Natural killer cell treated with Interleukin-12 subunit alpha and Interleukin-12 subunit beta and Interleukin-15 and Interleukin-18, amount 100 ng/mL, for 72 hours (primary cell): ENCODE data around the gene CPE. TPM values are rescaled to one million over a fixed set of nuclear protein-coding genes. Genes with fewer than 3 reads are reported as not detected.

ENCODE experiments used
- ATAC-seq, 2 donors: fragments of 150-1000 bp; cut with Tn5 transposase in 1 of 2; sonication (Bioruptor Pico), chemical (Tn5 transposase) in 1 of 2; 2 replicates each; pipeline ENCODE4 v1.10.0; 2021
- DNase-seq: peaks from one replicate; pipeline ENCODE4 v3.0.0; 2022; ENCODE audit warnings: low spot score
- H3K27ac Mint-ChIP-seq, 2 donors: 1 replicate in 1 of 2; 2 replicates in 1 of 2; pipeline ENCODE4 v1.8.0; 2022; ENCODE audit warnings: mixed read lengths in 2 of 2, mild to moderate bottlenecking in 1 of 2, moderate library complexity in 1 of 2
- H3K27me3 Mint-ChIP-seq, 2 donors: 1 replicate in 1 of 2; 2 replicates in 1 of 2; pipeline ENCODE4 v1.8.0; 2022; ENCODE audit warnings: mixed read lengths in 2 of 2
- H3K36me3 Mint-ChIP-seq: one replicate; pipeline ENCODE4 v1.8.0; 2022; ENCODE audit warnings: mixed read lengths
- H3K4me1 Mint-ChIP-seq, 2 donors: 1 replicate in 1 of 2; 2 replicates in 1 of 2; pipeline ENCODE4 v1.8.0; 2022; ENCODE audit warnings: low read depth in 2 of 2, mixed read lengths in 2 of 2, mild to moderate bottlenecking in 1 of 2
- H3K4me3 Mint-ChIP-seq: one replicate; pipeline ENCODE4 v1.8.0; 2022; ENCODE audit warnings: mixed read lengths
- H3K9me3 Mint-ChIP-seq: 2 replicates; pipeline ENCODE4 v1.8.0; 2022; ENCODE audit warnings: mixed read lengths
- total RNA-seq, 2 donors: library from RNA; stranded (reverse); gene quantifications; one replicate each; pipeline ENCODE4 v1.2.3, GENCODE V29; 2022

Gene CPE
- total RNA-seq, 2 donors from 2014 or later, result not detected

DNA sequence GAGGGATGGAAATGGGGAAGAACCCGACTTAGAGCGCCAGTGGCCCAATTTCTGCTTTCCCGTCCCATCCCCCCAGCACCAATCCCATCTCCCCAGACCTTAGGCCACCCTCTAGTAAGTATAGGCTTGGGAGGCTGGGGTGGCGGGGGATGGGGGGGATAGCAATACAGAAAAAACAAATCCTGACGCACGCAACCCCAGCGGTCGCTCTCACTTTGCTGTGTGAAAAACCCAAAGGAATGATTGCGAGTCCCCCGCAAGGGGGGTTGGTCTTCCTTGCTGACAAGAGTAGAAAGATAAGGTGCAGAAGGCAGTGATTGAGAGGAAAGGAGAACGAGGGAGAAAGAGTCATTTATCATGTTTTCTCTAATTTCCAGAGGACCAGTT is 863 bp downstream of the CPE start:
- no peak for DNase-seq
- Mint-ChIP-seq H3K27me3 (peaks cover 35 to 61% of the 10 kb centered on the region in 2 donors), H3K4me1 (no peaks in the 10 kb centered on the region), H3K27ac (no peak overlapping the region), H3K36me3 (no peaks in the 10 kb centered on the region), H3K4me3 (no peak overlapping the region), H3K9me3 (no peaks in the 10 kb centered on the region)
- ATAC-seq, result no peak

DNA sequence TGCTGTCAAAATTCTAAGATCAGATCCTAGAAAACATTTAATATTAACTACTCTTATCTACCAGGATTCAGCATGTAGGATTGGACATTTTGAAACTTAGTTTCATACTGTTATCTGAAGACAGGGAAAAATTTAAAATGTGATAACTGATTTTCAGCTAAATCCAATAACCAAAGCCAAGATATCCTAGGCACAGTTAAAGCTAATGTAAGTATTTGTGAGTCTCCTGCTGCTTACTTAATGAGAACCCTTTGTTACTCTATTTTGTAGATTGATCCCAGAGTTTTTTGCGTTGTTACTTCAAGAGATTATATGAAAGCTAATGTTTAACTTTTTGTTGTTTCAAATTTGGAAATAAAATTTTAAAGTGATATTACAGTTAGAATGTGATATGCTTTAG is 2.0 kb downstream of the CPE start:
- Mint-ChIP-seq H3K4me1 (no peaks in the 10 kb centered on the region), H3K27me3 (peaks cover 31 to 50% of the 10 kb centered on the region in 2 donors), H3K4me3 (no peak overlapping the region), H3K27ac (no peak overlapping the region), H3K36me3 (no peaks in the 10 kb centered on the region), H3K9me3 (no peaks in the 10 kb centered on the region)
- DNase-seq (no peak), ATAC-seq (no peak)

DNA sequence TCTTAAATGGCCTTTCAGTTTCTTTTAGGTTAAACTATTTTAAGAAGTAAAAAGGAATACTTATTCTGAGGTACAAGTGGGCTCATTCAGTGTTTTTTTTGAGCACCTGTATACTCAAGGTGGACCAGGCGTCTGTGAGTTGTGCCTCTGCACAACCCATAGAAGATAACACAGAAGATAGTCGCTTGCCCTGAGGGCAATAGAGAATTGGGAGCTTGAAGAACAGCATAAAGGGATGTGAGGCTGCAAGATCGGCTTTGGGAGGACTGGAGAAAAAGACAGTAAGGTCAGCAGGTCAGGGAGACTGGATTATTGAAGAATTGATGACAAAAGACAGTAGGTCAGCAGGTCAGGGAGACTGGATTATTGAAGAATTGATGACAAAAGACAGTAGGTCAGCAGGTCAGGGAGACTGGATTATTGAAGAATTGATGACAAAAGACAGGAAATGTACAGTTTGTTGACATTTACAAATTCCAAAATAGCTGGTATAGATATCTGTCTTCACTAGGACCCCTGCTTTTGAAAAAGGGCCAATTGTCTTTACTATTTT is 3.1 kb downstream of the CPE start:
- Mint-ChIP-seq H3K4me1 (no peaks in the 10 kb centered on the region), H3K36me3 (no peaks in the 10 kb centered on the region), H3K27ac (no peak overlapping the region), H3K9me3 (no peaks in the 10 kb centered on the region), H3K4me3 (no peak overlapping the region), H3K27me3 (peaks cover 32 to 40% of the 10 kb centered on the region in 2 donors)
- DNase-seq, result no peak
- ATAC-seq, result no peak

DNA sequence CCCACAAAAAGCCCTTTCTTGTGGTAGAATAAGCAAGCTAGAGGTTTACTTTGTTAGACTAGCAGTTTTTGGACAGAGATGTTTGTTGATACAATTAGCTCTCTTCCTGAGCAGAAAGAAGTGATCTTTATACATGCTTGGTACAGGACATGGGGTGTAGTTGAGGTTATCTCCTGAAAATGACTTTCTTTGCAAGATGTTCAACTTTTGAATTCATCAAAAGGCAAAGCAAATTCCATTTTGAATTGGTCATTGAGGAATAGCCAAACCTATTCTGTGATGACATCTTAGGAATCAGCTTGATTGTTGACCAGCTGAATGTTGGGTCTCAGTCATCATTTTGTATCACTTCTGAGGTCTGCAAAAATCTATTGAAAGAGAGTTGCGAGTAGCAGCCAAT is 3.8 kb downstream of the CPE start:
- ATAC-seq (no peak), DNase-seq (no peak)
- Mint-ChIP-seq H3K4me3 (no peak overlapping the region), H3K4me1 (no peaks in the 10 kb centered on the region), H3K27me3 (peaks cover 33 to 40% of the 10 kb centered on the region in 2 donors), H3K27ac (no peak overlapping the region), H3K9me3 (no peaks in the 10 kb centered on the region), H3K36me3 (no peaks in the 10 kb centered on the region)

DNA sequence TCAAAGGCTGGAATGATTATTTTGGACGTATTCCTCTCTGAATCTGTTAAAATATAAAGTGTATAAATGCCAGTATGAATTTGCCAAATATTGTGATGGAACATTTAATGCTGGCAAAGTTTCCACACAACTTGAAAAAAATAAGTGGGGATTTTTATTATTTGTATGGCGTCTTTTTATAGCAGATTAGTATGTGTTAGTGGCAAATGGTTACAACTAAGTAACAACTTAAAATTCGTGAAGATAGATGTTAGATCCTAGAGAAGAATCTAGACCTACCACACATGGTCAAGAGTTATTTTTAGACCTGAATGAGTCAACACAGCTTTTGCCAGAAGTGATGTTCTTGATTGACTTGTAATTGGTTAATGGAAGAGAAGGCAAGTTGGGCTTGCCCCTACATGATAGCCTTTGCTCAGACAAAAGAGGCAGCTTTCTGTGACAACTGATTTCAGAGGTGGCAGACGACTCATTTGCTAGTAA is 4.8 kb downstream of the CPE start:
- peaks cover 35 to 41% of the 10 kb centered on the region in 2 donors for H3K27me3 Mint-ChIP-seq
- no peak for DNase-seq
- H3K36me3 Mint-ChIP-seq, result no peaks in the 10 kb centered on the region

DNA sequence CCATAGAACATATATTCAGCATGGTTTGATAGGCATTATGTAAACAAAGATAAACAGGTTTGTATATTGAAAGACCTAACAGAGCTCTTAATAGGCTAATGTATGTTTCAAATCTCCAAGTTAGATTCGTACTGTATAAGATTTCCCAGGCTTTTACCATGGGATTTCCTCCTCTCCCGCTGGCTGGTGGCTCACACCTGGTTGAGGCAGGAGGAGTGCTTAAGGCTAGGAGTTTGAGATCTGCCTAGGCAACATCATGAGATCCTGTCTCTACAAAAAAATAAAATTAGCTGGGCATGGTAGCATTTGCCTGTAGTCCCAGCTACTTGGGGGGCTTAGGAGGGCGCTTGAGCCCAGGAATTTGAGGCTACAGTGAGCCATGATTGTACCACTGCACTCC is 5.4 kb downstream of the CPE start:
- Mint-ChIP-seq H3K4me1 (no peaks in the 10 kb centered on the region), H3K27me3 (peaks cover 32 to 45% of the 10 kb centered on the region in 2 donors), H3K36me3 (no peaks in the 10 kb centered on the region), H3K27ac (no peak overlapping the region), H3K9me3 (no peaks in the 10 kb centered on the region), H3K4me3 (no peak overlapping the region)
- no peak for ATAC-seq
- DNase-seq, result no peak

More for the DNA sequence above, 4.8 kb downstream of the CPE start:
- no peaks in the 10 kb centered on the region for H3K9me3 Mint-ChIP-seq
- ATAC-seq, result no peak
- no peaks in the 10 kb centered on the region for H3K4me1 Mint-ChIP-seq
- H3K4me3 Mint-ChIP-seq, result no peak overlapping the region
- H3K27ac Mint-ChIP-seq, result no peak overlapping the region

DNA sequence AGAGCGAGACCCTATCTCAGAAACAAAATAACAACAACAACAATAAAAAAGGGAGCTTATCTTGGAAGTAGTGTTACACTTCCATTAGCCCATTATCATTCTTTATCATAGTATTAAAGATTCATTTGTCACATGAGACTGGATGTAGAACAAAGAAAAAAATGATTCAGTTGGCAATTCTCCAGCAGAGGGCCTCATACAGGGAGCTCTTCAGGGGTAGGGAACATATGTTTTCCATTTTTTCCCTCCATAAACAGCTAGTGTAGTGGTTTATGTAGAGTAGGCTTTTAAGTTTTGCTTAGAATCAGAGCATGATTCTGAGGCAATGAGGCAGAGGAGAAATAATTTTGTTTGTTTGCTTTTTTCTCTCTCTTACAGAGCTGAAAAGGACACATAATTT is 5.8 kb downstream of the CPE start:
- Mint-ChIP-seq H3K27ac (no peak overlapping the region), H3K9me3 (no peaks in the 10 kb centered on the region), H3K27me3 (peaks cover 32 to 45% of the 10 kb centered on the region in 2 donors), H3K4me1 (no peaks in the 10 kb centered on the region), H3K36me3 (no peaks in the 10 kb centered on the region), H3K4me3 (no peak overlapping the region)
- ATAC-seq, result no peak
- DNase-seq, result no peak

DNA sequence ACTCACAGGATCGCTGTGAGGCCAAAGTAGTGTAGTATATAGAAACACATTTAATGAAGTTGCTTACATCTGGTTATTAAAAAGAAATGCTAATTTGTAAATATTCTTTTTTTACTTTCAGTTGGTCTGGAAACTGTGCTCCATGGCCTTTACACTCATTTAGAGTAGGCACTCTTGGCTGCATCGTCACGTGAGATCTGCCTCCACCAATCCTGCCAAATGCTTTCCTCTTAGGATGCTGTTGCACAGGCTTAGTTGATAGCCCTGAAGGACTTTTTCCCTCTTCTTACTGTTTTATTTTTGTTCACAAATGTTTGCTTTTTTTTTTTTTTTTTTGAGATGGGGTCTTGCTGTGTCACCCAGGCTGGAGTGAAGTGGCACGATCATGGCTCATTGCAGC is 6.3 kb downstream of the CPE start:
- no peak for ATAC-seq
- H3K36me3 Mint-ChIP-seq, result no peaks in the 10 kb centered on the region
- H3K9me3 Mint-ChIP-seq, result no peaks in the 10 kb centered on the region
- H3K4me3 Mint-ChIP-seq, result no peak overlapping the region
- no peaks in the 10 kb centered on the region for H3K4me1 Mint-ChIP-seq
- H3K27me3 Mint-ChIP-seq, result peaks cover 30 to 44% of the 10 kb centered on the region in 2 donors
- DNase-seq, result no peak
- H3K27ac Mint-ChIP-seq, result no peak overlapping the region

DNA sequence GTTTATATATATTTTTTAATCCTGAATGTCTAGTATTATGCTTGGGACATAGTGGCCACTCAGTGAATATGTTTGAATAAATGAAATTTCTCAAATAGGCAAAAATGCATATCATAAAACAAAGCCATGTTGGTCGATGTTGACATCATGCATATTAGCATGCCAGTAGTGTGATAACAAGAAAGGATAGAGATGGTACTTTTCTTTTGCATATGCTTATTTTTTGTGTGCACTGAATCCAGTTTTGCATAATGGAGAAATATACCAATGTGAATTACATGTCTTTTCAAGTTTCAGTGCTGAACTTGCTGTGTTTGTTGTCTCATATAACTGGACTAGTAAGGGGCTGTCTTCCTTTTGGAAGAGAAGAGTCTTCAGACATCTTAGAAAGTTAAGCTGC is 7.5 kb downstream of the CPE start:
- no peak overlapping the region for H3K4me3 Mint-ChIP-seq
- no peaks in the 10 kb centered on the region for H3K36me3 Mint-ChIP-seq
- DNase-seq, result no peak
- no peaks in the 10 kb centered on the region for H3K4me1 Mint-ChIP-seq
- peaks cover 32 to 36% of the 10 kb centered on the region in 2 donors for H3K27me3 Mint-ChIP-seq
- H3K27ac Mint-ChIP-seq, result no peak overlapping the region
- no peak for ATAC-seq
- no peaks in the 10 kb centered on the region for H3K9me3 Mint-ChIP-seq

DNA sequence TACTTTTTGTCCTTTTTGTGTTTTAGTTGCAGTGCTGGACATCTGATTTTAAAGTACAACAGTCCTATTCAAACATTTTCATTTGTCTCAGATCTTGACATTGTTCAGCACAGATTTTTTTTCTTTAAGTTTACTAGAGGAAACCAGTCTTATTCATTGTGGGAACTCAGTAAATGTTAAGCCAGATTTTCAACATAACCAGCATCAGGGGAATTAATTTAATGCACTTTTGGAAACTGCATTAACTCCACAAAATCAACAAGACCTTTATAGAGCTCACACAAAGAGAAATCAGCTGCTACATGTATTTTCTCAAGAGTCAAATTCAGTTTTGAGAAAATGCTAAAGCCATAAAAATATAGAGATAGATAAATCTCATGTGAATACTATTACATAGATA is 9.9 kb downstream of the CPE start:
- no peaks in the 10 kb centered on the region for H3K4me1 Mint-ChIP-seq
- no peaks in the 10 kb centered on the region for H3K36me3 Mint-ChIP-seq
- no peaks in the 10 kb centered on the region for H3K9me3 Mint-ChIP-seq
- no peak overlapping the region for H3K27ac Mint-ChIP-seq
- H3K27me3 Mint-ChIP-seq, result peaks cover 26 to 27% of the 10 kb centered on the region in 2 donors
- no peak for DNase-seq
- H3K4me3 Mint-ChIP-seq, result no peak overlapping the region
- ATAC-seq, result no peak

DNA sequence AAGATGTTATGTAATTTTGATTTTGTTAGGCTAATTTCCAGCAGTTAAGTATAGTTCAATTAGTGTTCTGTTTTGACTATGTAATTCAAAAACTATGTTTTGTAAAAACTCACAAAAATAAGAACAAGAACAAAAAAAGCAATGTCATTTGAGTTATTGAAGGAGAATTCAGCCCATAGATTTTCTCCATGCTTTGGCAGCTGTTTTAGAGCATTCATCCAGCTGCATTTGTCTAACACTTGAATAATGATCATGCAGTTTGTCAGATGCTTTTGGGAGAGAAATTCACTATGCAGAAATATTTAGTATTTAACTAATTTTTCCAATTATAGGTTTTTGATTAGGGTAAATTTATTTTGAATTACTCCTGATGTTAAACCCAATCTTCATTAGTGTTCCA is 14.2 kb downstream of the CPE start:
- Mint-ChIP-seq H3K4me3 (no peak overlapping the region), H3K36me3 (no peaks in the 10 kb centered on the region), H3K4me1 (no peaks in the 10 kb centered on the region), H3K27me3 (peaks cover 23% of the 10 kb centered on the region in 2 donors), H3K27ac (no peak overlapping the region), H3K9me3 (no peaks in the 10 kb centered on the region)
- DNase-seq (no peak), ATAC-seq (no peak)

DNA sequence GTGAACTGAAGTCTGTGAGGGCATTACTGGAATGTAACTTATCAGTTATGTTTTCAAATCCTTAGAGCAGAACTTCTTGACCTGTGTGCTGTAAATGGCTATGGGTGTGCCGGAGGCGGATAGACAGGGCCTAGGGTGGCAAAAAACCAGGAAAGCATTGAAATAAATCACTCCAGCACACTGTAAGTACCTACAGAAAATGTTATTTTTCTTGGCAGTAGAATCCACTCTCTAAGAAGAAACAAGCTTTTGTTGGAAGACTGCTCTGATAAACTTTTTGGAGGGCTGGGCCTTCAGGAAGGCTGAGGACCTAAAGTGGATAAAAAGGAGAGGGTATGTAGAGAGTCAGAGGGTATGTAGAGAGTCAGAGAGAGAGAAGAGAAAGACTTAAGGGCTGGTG is 14.9 kb downstream of the CPE start:
- H3K27ac Mint-ChIP-seq, result no peak overlapping the region
- DNase-seq (no peak), ATAC-seq (no peak)
- H3K4me3 Mint-ChIP-seq, result no peak overlapping the region
- peaks cover 17 to 18% of the 10 kb centered on the region in 2 donors for H3K27me3 Mint-ChIP-seq
- H3K4me1 Mint-ChIP-seq, result no peaks in the 10 kb centered on the region
- no peaks in the 10 kb centered on the region for H3K9me3 Mint-ChIP-seq
- no peaks in the 10 kb centered on the region for H3K36me3 Mint-ChIP-seq

DNA sequence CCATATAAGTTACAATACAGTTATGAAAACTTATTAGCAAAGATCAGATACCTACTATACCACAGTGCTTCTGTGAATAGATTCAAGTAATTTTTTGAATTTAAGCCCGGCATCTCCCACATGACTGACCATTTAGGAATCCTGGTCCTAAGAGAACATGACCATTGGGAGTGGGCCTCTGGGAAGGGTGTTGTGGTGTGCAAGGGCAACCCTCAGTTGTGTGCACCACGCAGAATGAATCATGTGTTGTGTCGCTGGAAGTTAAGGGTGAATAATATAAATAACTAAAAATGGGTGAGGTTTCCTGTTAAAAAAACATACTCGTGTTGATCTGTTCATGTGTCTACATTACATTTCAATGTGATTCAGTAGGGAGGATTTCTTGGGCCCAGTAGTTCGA is 15.5 kb downstream of the CPE start:
- Mint-ChIP-seq H3K27me3 (peaks cover 13 to 18% of the 10 kb centered on the region in 2 donors), H3K9me3 (no peaks in the 10 kb centered on the region), H3K4me3 (no peak overlapping the region), H3K36me3 (no peaks in the 10 kb centered on the region), H3K27ac (no peak overlapping the region), H3K4me1 (no peaks in the 10 kb centered on the region)
- DNase-seq (no peak), ATAC-seq (no peak)

DNA sequence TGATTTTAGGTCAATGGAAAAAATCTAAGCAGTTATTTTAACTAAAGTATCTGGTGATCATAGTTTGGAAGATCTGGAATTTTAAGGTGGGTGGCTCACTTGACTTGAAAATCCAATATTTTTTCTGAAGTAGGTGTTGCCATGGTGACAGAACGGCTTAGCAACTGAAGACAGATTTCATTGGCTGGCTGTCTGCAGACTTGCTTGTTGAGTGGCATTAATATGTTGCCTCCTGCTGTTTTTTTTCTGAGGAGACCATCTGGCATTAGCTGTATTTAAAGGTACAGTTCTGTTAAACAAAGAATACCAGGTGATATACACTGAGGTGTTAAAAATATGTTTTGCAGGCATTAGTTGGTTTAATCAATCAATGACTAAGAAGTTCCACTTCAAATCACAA is 19.8 kb downstream of the CPE start:
- DNase-seq (no peak), ATAC-seq (no peak)
- Mint-ChIP-seq H3K36me3 (no peaks in the 10 kb centered on the region), H3K4me1 (no peaks in the 10 kb centered on the region), H3K9me3 (no peaks in the 10 kb centered on the region), H3K27ac (no peak overlapping the region), H3K4me3 (no peak overlapping the region), H3K27me3 (peaks cover 19 to 32% of the 10 kb centered on the region in 2 donors)

DNA sequence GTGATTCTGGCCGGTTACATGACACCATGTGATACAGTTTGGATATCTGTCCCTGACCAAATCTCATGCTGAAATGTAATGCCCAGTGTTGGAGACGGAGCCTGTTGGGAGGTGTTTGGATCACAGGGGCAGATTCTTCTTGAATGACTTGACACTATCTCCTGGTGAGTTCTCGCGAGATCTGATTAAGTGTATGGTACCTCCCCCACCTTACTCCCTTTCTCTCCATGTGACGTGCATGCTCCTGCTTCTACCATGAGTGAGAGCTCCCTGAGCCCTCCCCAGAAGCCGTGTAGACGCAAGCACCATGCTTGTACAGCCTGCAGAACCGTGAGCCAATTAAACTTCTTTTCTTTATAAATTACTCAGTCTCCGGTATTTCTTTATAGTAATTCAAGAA is 23.6 kb downstream of the CPE start:
- H3K36me3 Mint-ChIP-seq, result no peaks in the 10 kb centered on the region
- no peak overlapping the region for H3K4me3 Mint-ChIP-seq
- ATAC-seq, result no peak
- no peak for DNase-seq
- H3K27me3 Mint-ChIP-seq, result peaks cover 19 to 44% of the 10 kb centered on the region in 2 donors
- H3K27ac Mint-ChIP-seq, result no peak overlapping the region
- no peaks in the 10 kb centered on the region for H3K9me3 Mint-ChIP-seq
- no peaks in the 10 kb centered on the region for H3K4me1 Mint-ChIP-seq
